ENCODE data around the gene ASB1.

ASB1 gene

GRCh38 chr2:238445409-238446190, 18.9 kb downstream of the ASB1 start:
- Histone ChIP-seq H3K27me3 (ENCODE audit: control insufficient read depth in 1 of 2, insufficient read depth in 2 of 2, low read length in 2 of 2) (no peaks in the 10 kb centered on the region), H3K4me1 (ENCODE audit: control insufficient read depth, insufficient read depth, low read length) (peaks cover 9% of the 10 kb centered on the region), H3K36me3 (ENCODE audit: control insufficient read depth in 2 of 2, insufficient read depth in 2 of 2, low read length in 2 of 2) (peaks cover 43 to 51% of the 10 kb centered on the region in 2 donors), H3K27ac (ENCODE audit: low read length) (no peak overlapping the region), H3K9me3 (ENCODE audit: control insufficient read depth in 2 of 2, low read length in 2 of 2) (no peaks in the 10 kb centered on the region), H3K4me3 (ENCODE audit: low read length in 2 of 2) (no peak overlapping the region), H3K9ac (ENCODE audit: low read length in 2 of 2) (no peak overlapping the region)

GRCh38 chr2:238446371-238446770, 19.6 kb downstream of the ASB1 start:
- Histone ChIP-seq H3K9me3 (ENCODE audit: control insufficient read depth in 2 of 2, low read length in 2 of 2) (no peaks in the 10 kb centered on the region), H3K27ac (ENCODE audit: low read length) (no peak overlapping the region), H3K4me3 (ENCODE audit: low read length in 2 of 2) (no peak overlapping the region), H3K4me1 (ENCODE audit: control insufficient read depth, insufficient read depth, low read length) (peaks cover 8% of the 10 kb centered on the region), H3K27me3 (ENCODE audit: control insufficient read depth in 1 of 2, insufficient read depth in 2 of 2, low read length in 2 of 2) (no peaks in the 10 kb centered on the region), H3K9ac (ENCODE audit: low read length in 2 of 2) (no peak overlapping the region), H3K36me3 (ENCODE audit: control insufficient read depth in 2 of 2, insufficient read depth in 2 of 2, low read length in 2 of 2) (peaks cover 43 to 58% of the 10 kb centered on the region in 2 donors)

DNA sequence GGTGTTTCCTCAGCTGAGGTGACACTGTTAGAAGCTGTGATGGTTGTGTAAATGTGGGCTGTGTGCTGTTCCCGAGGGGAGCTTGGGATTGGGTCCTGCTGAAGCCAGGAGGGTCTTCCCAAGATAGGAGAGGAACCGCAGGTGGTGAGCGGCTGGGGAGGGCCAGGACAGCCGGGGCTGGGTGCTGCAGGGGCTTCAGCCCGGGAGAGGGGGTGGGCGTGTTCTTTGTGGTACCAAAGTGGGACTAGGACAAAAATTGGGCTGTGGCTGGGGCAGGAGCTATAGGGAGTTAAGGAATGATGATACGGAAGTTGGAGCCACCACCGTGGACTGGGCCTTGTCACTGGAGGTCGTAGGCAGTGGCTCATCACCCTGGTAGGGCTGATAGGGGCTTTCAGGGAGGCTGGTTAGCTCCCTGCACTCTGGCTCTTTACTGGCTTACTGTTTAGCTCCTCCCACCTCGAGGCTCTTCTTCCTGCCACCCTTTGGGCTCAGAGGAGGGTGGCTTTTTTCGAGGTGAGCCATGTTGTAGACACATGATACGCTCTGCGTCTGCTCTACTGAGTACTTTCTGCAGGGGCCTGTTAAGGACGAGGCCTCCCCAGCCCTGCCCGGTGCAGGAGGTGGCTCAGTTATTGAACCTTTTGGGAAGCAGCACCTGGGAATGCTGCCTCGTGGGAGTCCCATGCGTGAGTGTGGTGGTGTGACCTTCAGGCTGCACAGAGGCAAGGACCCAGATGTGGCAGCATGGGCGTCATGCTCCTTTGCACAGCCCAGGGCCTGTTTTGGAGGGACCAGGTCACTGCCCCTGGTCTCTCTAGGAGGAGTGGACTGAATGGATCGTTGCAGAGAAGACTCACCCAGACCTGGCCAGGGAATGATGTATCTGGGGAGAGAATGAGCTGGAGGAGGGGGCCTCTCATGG, 21.6 kb downstream of the ASB1 start:
- peaks cover 49 to 65% of the 10 kb centered on the region in 2 donors for H3K36me3 ChIP-seq (ENCODE audit: control insufficient read depth in 2 of 2, insufficient read depth in 2 of 2, low read length in 2 of 2)
- H3K27me3 ChIP-seq (ENCODE audit: control insufficient read depth in 1 of 2, insufficient read depth in 2 of 2, low read length in 2 of 2) = no peaks in the 10 kb centered on the region
- no peaks in the 10 kb centered on the region for H3K9me3 ChIP-seq (ENCODE audit: control insufficient read depth in 2 of 2, low read length in 2 of 2)
- no peak overlapping the region for H3K4me3 ChIP-seq (ENCODE audit: low read length in 2 of 2)
- H3K4me1 ChIP-seq (ENCODE audit: control insufficient read depth, insufficient read depth, low read length) = peaks cover 5% of the 10 kb centered on the region
- no peak overlapping the region for H3K27ac ChIP-seq (ENCODE audit: low read length)
- no peak overlapping the region for H3K9ac ChIP-seq (ENCODE audit: low read length in 2 of 2)

- Histone ChIP-seq H3K27me3 (ENCODE audit: control insufficient read depth in 1 of 2, insufficient read depth in 2 of 2, low read length in 2 of 2) (no peaks in the 10 kb centered on the region), H3K27ac (ENCODE audit: low read length) (no peak overlapping the region), H3K9me3 (ENCODE audit: control insufficient read depth in 2 of 2, low read length in 2 of 2) (no peaks in the 10 kb centered on the region), H3K4me1 (ENCODE audit: control insufficient read depth, insufficient read depth, low read length) (peaks cover 5% of the 10 kb centered on the region), H3K4me3 (ENCODE audit: low read length in 2 of 2) (no peak overlapping the region), H3K9ac (ENCODE audit: low read length in 2 of 2) (no peak overlapping the region), H3K36me3 (ENCODE audit: control insufficient read depth in 2 of 2, insufficient read depth in 2 of 2, low read length in 2 of 2) (peaks cover 49 to 63% of the 10 kb centered on the region in 2 donors)
These were observed 22.5 kb downstream of the ASB1 start for GRCh38 chr2:238449241-238449640.

GRCh38 chr2:238449909-238450417, 23.2 kb downstream of the ASB1 start:
- no peaks in the 10 kb centered on the region for H3K27me3 ChIP-seq (ENCODE audit: control insufficient read depth in 1 of 2, insufficient read depth in 2 of 2, low read length in 2 of 2)
- peaks cover 5% of the 10 kb centered on the region for H3K4me1 ChIP-seq (ENCODE audit: control insufficient read depth, insufficient read depth, low read length)
- no peak overlapping the region for H3K9ac ChIP-seq (ENCODE audit: low read length in 2 of 2)
- no peak overlapping the region for H3K4me3 ChIP-seq (ENCODE audit: low read length in 2 of 2)
- peaks cover 45 to 57% of the 10 kb centered on the region in 2 donors for H3K36me3 ChIP-seq (ENCODE audit: control insufficient read depth in 2 of 2, insufficient read depth in 2 of 2, low read length in 2 of 2)
- H3K9me3 ChIP-seq (ENCODE audit: control insufficient read depth in 2 of 2, low read length in 2 of 2) = no peaks in the 10 kb centered on the region
- H3K27ac ChIP-seq (ENCODE audit: low read length) = no peak overlapping the region

- Histone ChIP-seq H3K27me3 (ENCODE audit: control insufficient read depth in 1 of 2, insufficient read depth in 2 of 2, low read length in 2 of 2) (no peaks in the 10 kb centered on the region), H3K9ac (ENCODE audit: low read length in 2 of 2) (no peak overlapping the region), H3K36me3 (ENCODE audit: control insufficient read depth in 2 of 2, insufficient read depth in 2 of 2, low read length in 2 of 2) (peaks cover 42 to 52% of the 10 kb centered on the region in 2 donors), H3K4me1 (ENCODE audit: control insufficient read depth, insufficient read depth, low read length) (peaks cover 5% of the 10 kb centered on the region), H3K9me3 (ENCODE audit: control insufficient read depth in 2 of 2, low read length in 2 of 2) (no peaks in the 10 kb centered on the region), H3K27ac (ENCODE audit: low read length) (no peak overlapping the region), H3K4me3 (ENCODE audit: low read length in 2 of 2) (no peak overlapping the region)
These were observed 23.7 kb downstream of the ASB1 start for GRCh38 chr2:238450440-238450861.

DNA sequence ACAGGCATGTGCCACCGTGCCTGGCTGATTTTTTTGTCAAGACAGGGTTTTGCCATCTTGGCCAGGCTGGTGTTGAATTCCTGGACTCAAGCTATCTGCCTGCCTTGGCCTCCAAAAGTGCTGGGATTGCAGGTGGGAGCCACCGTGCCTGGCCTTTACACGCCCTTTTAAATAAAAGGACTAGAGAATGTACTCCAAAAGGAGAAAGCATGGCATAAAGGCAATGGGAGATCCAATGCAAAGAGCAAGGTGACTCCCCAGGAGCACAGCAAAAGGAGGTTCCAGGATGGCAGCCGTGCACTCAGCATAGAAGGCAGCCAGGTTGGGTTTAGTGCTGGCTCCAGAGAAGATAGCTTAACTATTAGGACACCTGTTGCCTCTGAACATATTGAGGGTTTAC, 27.1 kb downstream of the ASB1 start:
- H3K27me3 ChIP-seq (ENCODE audit: control insufficient read depth in 1 of 2, insufficient read depth in 2 of 2, low read length in 2 of 2) = no peaks in the 10 kb centered on the region
- no peak overlapping the region for H3K4me3 ChIP-seq (ENCODE audit: low read length in 2 of 2)
- no peak overlapping the region for H3K27ac ChIP-seq (ENCODE audit: low read length)
- peaks cover 15 to 23% of the 10 kb centered on the region in 2 donors for H3K36me3 ChIP-seq (ENCODE audit: control insufficient read depth in 2 of 2, insufficient read depth in 2 of 2, low read length in 2 of 2)
- H3K4me1 ChIP-seq (ENCODE audit: control insufficient read depth, insufficient read depth, low read length) = peaks cover 13% of the 10 kb centered on the region
- H3K9me3 ChIP-seq (ENCODE audit: control insufficient read depth in 2 of 2, low read length in 2 of 2) = no peaks in the 10 kb centered on the region
- no peak overlapping the region for H3K9ac ChIP-seq (ENCODE audit: low read length in 2 of 2)

DNA sequence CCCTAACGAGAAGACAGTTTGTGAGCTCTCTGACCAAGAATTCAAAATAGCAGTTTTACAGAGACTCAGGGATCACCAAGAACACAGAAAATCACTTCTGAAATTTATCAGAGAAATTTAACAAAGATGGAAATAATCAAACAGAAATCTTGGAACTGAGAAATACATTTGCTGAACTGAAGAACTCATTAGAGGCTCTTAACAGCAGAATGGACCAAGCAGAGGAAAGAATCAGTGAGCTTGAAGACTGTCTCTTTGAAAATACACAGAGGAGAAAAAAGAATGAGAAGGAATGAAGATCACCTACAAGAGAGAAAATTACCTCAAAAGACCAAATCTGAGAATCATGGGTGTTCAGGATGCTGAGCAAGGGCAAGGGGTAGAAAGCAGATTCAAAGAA, 29.7 kb downstream of the ASB1 start:
- no peak overlapping the region for H3K27ac ChIP-seq (ENCODE audit: low read length)
- H3K9ac ChIP-seq (ENCODE audit: low read length in 2 of 2) = no peak overlapping the region
- H3K27me3 ChIP-seq (ENCODE audit: control insufficient read depth in 1 of 2, insufficient read depth in 2 of 2, low read length in 2 of 2) = no peaks in the 10 kb centered on the region
- no peak overlapping the region for H3K4me3 ChIP-seq (ENCODE audit: low read length in 2 of 2)
- H3K9me3 ChIP-seq (ENCODE audit: control insufficient read depth in 2 of 2, low read length in 2 of 2) = no peaks in the 10 kb centered on the region
- H3K36me3 ChIP-seq (ENCODE audit: control insufficient read depth in 2 of 2, insufficient read depth in 2 of 2, low read length in 2 of 2) = peaks cover 6 to 7% of the 10 kb centered on the region in 2 donors
- peaks cover 24% of the 10 kb centered on the region for H3K4me1 ChIP-seq (ENCODE audit: control insufficient read depth, insufficient read depth, low read length)

- peaks cover 24% of the 10 kb centered on the region for H3K4me1 ChIP-seq (ENCODE audit: control insufficient read depth, insufficient read depth, low read length)
- H3K4me3 ChIP-seq (ENCODE audit: low read length in 2 of 2) = no peak overlapping the region
- H3K36me3 ChIP-seq (ENCODE audit: control insufficient read depth in 2 of 2, insufficient read depth in 2 of 2, low read length in 2 of 2) = peaks cover under 1 to 4% of the 10 kb centered on the region in 2 donors
- no peak overlapping the region for H3K9ac ChIP-seq (ENCODE audit: low read length in 2 of 2)
- H3K27me3 ChIP-seq (ENCODE audit: control insufficient read depth in 1 of 2, insufficient read depth in 2 of 2, low read length in 2 of 2) = no peaks in the 10 kb centered on the region
- H3K27ac ChIP-seq (ENCODE audit: low read length) = no peak overlapping the region
- H3K9me3 ChIP-seq (ENCODE audit: control insufficient read depth in 2 of 2, low read length in 2 of 2) = no peaks in the 10 kb centered on the region
These were observed 30.5 kb downstream of the ASB1 start for GRCh38 chr2:238456970-238457926.

GRCh38 chr2:238457927-238458324, 31.2 kb downstream of the ASB1 start:
- Histone ChIP-seq H3K9ac (ENCODE audit: low read length in 2 of 2) (no peak overlapping the region), H3K4me3 (ENCODE audit: low read length in 2 of 2) (no peak overlapping the region), H3K27ac (ENCODE audit: low read length) (no peak overlapping the region), H3K36me3 (ENCODE audit: control insufficient read depth in 2 of 2, insufficient read depth in 2 of 2, low read length in 2 of 2) (peaks cover 0 to 2% of the 10 kb centered on the region in 2 donors), H3K4me1 (ENCODE audit: control insufficient read depth, insufficient read depth, low read length) (peaks cover 24% of the 10 kb centered on the region), H3K27me3 (ENCODE audit: control insufficient read depth in 1 of 2, insufficient read depth in 2 of 2, low read length in 2 of 2) (no peaks in the 10 kb centered on the region), H3K9me3 (ENCODE audit: control insufficient read depth in 2 of 2, low read length in 2 of 2) (no peaks in the 10 kb centered on the region)
